Dedifferentiated amniotic fluid mesenchymal stem cell (primary cell): ENCODE measurements around the gene XYLT1.

Source experiments
- DNase-seq: peaks from one replicate; pipeline ENCODE4 v3.0.0-alpha.2; 2016; ENCODE audit errors: extremely low spot score

XYLT1 gene

DNA sequence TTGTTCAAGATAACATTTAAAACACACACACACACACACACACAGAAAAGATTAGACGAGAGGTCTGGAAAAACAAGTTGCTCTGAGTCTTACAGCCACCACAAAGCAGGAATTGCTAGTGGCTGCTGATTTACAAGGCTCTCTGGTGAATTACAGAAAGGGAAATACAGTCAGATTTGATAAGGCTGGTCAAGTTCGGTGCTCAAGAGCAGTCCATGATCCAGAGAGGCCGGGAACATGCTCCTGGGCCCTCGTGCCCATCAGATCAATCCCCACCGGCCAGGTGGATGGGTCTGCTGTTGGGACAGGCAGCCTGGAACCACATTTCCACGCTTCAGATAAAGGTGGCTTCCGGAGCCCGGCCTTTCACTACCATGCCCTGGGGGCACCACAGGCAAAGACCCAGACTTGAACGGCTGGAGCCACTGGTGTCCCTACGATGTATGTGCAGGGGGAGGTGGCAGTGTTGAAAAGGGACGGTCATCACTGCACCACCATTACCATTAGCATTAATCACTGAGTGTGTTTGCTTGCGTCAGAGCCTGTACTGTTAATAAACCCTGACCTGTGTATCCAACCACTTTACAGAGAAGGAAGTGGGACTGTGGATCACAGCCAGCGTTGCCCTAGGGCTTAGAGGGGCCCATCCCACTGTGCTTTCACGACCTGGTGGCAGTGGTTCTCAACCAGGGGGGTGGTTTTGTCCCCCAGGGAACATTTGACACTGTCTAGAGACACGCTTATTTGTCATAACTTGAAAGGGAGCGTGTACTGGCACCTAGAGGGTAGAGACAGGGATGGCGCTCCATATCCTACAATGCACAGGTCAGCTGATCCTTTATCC is 95.1 kb downstream of the XYLT1 start:
- no peak for DNase-seq

DNA sequence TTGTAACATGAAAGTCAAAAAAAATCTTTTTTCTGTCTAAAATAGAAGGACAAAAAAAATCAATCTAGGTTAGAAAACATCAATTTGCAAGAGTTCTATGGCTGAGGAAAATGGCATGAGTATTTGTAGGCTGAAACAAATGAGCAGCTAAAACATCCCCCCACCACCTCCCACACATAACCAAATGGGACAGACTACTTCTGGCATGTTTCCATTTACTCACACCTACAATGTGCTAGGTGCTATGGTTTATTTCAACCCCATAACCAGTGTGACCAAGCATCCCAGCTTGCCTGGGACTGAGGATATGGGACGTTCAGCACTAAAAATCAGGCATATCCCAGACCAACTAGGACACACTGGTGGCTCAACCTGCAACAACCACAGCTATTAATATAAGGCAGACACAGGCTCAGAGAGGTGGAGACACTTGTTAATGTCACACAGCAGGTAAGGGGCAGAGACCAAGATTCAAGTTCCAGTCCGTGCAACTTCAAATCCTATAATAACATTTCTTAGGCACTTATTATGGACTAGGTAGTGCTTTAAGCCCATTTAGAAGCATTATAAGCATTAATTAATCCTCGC is 96.0 kb downstream of the XYLT1 start:
- no peak for DNase-seq

DNA sequence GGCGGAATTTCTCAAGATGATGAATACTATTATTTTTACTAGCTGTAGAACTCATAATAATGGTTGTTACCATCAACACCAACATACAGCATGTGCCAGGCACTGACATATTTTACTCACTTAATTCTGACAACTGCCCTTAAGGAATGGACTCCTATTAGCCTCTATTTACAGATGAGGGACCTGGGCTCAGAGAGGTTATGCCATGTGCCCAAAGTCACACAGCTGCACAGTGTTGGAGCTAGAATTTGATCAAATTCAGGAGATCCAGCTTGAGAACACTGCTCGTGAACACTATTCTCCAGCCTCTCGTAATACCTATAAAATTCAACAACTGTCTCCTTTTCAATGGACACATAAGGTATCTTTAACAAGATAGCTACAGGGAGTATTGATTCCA is 97.2 kb downstream of the XYLT1 start:
- DNase-seq: no peak

DNA sequence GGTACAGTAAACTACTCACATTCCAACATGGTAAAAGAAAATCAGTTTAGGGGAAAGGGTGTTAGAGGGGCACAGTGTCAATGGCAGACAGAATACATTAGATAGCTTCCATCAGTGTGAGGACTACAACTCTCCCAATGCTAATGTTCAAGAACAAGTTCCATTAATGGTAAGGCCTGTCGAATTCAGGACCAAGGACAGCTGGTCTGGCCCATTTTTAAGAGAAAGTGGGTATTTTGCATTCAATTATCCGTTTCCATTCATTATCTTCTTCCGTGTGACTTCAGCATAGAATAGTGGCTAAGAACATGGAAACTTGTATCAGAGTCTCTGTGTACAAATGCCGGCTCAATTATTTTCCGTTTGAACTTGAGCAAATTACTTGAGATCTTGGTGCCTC is 98.4 kb downstream of the XYLT1 start:
- DNase-seq: no peak

DNA sequence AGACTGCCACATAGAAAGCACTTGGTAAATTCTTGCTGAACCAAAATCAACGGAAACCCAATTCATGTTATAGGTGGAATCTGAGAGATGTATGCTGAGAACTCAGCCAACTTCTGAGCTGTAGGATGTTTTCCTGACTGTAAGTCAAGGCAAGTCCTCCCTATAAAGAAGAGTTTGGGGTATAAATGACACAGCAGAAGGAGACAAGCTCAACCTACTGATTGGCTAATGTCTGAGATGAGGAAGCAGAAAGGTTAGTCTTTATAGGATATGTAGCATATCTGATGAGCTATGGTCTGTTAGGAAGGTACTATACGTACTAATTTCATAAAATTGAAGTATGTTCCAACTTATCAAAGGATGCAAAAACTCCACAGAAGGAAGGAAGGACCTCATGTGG is 99.5 kb downstream of the XYLT1 start:
- DNase-seq: no peak

DNA sequence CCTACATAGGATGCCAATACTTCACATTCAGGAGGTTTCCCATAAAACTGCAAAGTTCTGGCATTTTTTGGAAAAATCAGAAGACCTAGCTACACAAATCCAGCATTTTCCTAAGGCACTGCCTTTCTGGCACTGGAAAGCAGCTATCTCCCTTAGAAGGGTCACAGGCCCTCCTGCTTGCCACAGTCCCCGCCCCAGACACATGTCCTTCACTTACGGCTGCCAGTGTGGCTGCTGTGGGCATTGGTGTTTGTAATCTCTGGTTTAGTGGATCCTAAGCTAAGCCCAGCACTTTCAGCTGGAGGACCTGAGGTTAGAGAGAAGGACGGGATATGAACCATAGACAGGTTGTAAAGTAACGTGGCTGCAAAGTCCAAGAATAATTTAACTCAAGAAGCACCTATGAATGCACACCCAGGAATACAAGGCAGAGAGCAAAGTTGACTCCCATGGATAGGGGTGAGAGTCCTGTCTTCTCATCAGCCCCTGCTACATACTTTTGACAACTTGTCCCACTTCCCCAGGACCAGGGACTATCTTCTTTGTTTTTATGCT is 100.0 kb downstream of the XYLT1 start:
- DNase-seq: no peak

DNA sequence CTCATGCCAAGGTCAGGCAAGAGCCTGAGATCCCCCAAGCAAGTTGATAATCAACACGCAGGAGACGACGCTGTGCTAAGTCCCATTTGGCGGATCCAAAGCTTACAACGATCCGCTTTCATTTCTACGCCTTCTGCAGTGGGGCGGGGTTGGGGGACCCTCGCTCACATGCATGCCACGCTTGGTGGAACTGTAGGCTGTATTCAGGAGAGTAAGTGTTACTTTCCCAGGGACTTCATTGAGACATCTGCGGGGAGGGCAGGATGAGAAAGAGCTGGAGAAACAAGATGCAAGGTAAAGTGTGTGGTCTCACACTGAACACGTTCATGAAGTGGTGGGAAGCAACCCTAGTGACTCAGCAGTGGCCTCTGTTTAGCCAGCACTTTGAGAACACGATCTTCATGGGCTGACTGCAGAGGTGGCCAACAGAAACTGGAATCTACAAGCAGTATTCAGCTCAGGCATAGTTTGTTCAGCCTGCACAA is 100.5 kb downstream of the XYLT1 start:
- no peak for DNase-seq

DNA sequence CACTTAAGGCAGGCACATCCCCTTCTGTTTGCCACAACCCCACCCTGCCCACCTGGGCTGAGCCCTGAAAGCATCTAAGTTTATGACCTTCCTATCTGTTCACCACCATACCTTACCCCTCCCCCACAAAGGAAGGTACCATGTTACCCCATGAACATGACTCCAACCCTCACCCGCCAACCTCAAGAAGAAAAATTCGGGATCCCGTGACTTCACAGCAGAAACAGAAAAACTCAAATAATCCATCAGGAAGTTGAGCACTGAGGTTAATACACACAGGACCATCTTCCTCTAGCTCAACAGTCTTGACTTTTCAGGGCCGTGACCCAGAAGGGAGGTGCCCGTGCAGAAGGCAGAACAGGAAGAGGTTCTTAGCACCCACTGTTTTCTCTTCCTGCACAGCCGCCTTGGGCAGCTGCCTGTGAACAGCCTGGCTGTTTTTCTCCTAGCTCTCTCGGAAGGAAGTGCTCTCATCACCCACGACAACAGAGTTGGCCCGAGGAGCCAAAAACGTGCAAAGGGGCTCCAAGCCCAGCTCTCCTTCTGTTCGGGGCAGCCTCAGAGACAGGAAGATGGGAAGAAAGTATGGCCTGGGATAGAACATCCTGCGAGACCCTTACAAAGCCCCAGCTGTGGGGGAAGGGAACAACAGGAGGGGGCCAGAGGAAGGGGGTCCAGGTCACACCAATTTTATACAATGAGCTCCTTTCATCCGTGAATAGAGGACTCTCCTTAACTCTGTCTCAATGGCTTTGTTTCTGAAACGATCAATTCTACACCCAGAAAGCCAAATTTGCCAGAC is 101.1 kb downstream of the XYLT1 start:
- DNase-seq: no peak

DNA sequence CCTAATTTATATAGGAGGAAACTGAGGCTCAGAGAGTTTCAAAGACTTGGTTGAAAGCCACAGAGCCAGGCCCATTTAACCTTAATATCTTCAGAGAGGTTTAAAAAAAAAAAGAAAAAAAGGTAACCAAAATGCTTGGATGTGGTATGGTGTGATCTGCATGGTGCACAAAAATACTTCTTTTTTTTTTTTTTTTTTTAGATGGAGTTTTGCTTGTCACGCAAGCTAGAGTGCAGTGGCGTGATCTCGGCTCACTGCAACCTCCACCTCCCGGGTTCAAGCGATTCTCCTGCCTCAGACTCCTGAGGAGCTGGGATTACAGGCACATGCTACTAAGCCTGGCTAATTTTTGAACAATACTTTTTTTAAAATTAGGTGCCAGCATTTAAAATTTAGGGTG is 101.8 kb downstream of the XYLT1 start:
- no peak for DNase-seq

DNA sequence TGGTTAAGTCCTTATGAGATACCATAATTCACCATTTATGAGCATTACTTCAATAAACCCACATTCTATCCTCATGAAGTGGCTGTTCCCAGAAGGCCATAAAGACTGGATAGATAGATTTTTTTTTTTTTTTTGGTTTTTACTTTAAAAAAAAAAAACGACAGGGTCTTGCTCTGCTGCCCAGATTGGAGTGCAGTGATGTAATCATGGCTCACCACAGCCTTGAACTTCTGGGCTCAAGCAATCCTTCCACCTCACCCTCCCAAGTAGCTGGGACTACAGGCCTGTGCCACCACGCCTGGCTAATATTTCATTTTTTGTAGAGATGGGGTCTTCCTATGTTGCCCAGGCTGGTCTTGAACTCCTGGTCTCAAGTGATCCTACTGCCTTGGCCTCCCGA is 102.3 kb downstream of the XYLT1 start:
- DNase-seq: no peak

DNA sequence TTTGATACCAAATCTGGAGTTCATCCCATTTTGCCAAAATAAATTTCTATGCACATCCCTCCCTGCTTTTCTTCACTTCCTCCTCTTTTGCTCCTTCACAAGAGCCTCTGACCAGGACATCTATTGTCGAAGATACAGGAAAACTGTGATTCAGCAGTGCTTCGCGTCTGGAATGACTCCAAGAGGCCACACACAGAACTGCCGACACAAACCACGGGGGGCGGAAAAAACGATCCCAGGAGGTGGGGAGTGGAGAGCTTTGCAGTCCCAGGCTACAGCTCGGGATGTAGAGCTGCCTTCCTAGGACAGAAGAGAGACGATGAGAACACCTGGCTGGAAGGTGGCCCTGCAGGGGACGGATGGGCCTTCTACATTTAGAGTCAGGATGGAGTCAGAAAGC is 102.8 kb downstream of the XYLT1 start:
- DNase-seq: no peak

DNA sequence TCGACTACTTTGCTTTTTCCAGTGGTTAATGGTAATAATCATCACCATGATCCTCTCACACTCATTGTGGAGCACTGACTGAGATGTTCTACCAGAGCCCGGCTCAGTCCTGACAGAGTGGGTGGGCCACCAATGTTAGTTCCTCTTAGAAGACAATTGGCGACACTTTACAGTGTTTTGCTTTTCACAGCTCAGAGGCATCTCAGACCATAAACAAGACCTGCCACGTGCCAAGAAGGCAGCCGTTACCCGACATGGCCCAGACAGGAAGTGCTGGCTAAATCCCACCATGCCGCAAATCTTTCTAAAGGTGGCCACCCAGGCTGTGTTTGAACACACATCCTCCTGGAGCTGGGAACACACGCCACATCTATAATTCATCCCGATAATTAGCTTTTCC is 103.7 kb downstream of the XYLT1 start:
- DNase-seq: no peak

DNA sequence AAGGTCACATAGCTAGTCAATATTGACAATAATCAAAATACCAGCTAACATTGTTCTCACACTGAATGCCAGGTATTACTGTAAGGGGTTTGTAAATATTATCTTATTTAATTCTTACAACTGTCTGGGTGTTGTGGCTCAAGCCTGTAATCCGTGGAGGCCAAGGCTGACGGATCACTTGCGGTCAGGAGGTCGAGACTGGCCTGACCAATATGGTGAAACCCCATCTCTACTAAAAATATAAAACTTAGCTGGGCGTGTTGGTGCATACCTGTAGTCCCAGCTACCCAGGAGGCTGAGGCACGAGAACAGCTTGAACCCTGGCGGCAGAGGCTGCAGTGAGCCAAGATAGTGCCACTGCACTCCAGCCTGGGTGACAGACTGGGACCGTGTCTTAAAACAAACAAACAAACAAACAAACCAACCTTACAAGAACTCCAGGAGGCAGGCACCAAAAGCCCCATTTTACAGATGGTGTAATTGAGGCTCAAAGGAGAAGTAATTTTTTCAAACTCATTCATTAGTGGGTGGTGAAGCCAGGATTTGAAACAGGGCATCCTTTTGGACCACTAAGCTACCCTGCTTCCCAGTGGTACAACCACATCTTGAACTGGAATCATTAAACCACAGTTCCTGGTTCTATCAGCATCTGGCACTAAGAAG is 104.3 kb downstream of the XYLT1 start:
- no peak for DNase-seq

DNA sequence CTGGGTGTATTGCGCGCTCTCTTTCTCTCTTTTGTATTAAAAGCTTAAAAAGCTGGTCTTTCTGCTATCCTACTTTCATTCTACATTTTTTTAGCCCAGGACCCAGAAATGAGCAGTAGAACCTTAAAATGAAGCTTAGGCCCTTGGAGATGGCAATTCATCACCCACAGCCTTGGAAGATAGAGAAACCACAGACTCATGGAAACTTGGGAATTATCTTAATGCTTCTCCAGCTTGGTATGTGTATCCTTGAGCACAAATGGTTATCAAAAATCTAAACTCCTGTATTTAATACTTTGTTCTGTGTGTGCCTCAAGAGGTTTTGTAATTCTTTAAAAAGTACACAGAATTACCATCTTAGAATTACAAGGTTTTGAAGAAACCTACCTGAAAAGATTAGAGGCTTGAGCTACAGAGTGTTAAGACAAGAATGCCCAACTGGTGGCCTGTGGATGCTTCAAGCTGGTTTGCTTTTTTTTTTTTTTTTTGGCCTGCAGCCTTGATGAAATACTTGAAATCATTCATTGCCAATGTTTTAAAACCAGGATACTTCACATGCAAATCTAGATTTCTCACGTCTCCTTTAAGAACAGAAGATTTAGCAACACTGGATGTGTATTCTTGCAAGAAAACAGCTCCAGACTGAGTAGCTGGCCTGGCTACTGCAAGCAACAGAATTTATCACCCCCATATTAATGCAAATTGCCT is 105.0 kb downstream of the XYLT1 start:
- no peak for DNase-seq

DNA sequence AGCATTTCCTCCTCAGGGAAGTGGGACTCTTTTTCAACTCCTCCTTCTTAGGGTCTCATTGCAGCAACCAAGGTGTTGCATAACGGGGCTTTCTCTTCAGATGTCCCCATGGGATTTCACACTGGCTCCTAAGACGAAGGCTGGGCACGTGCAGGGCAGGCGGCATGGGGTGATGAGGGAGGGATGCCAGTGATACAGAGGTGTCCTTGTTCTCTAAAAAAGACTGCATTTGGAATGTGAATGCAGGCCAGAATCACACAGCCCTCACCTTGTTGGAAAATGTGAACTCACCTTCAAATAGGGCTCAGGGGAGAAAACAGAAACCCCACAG is 105.6 kb downstream of the XYLT1 start:
- DNase-seq: no peak

DNA sequence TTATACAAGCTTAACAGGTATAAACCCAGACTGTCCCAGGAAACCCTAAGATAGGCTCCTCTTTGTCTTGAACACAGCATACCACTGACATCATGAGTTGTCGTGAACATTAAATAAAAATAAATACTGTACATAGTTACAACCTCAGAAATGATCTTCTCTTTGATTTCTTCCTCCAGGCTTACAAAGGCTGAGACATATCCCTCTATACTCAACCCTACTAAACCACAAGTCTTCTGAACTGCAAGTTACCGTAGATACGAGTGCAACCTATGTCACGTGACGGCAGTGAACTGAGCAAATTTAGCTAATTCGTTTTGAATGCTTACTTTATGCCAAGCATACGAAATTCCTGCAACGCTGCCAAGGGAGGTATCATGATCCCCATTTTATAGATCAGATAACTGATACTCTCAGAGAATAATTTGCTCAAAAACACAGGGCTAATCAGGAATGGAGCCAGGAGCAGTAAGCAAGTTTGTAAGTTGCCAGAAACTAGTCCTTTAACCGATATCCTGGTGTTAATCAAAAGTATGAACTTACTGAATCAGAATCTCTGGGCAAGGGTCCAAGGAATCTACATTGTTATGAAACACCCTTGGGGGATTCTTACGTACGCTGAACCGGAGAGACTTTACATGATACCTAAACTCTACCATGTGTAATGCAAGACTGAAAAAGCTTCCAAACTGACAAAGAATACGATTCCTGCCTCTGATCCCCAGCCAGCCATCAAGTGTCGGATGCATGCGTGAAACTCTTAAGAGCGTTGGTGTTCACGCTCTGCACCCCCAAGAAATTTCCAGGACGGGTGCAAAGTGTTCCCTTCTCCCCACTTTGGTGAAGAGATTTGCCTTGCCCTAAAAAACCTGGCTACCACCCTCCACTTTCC is 106.2 kb downstream of the XYLT1 start:
- DNase-seq: peak; percentile 76

DNA sequence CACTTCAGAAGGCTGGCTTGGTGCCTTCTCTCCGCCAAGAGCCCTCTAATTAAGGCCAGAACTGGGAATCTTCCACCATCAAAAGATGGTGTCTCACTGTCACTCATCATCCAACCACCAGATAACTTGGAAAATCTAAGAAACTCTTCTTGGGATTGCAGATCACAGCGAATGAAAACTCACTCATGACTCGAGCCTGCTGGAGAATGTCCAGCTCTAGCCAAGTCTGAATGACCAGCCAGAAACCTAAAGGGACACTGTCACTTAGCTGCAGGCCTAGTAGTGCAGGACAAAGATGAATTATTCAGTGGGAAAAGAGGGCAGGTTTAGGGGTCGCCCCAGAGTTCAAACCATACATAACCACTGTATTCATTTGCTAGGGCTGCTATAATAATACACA is 107.8 kb downstream of the XYLT1 start:
- DNase-seq: no peak

DNA sequence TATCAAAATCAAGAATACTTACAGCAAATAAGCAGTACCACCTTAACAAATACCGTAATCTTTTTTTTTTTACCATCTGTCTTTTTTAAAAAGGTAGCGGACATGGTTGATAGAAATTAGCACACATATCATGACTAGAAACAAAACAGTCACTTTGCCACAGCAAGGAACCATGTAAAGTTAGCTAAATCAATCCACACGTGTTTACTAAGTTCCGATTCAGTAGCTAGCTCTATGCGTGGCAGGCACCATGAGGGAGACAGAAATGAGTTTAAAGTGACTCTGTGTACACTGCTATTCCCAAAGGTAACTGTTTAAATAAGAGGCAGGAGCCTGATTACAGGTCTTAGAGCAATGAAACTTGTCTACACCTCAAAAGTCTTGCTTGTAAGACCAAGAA is 108.6 kb downstream of the XYLT1 start:
- DNase-seq: no peak

DNA sequence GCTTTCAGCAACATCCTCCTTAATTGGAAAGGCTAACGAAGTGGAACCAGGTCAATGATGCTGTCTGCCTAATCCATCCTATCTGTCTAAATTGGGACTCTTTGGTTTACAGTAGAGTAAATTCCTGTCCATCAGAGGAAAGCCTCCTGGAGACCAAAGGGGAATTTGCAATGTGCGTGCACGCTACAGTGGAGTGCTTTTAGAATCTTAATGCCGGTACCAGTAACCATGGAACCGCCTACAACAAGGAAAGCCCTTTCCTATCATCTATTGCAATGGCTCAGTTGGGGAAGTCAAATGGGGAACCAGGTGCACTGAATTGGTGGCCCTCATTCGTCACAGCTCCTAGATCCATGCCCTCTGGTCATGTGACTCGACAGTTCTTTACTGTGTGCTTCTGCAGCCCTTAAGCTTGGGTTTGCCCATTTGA is 110.1 kb downstream of the XYLT1 start:
- DNase-seq: no peak

DNA sequence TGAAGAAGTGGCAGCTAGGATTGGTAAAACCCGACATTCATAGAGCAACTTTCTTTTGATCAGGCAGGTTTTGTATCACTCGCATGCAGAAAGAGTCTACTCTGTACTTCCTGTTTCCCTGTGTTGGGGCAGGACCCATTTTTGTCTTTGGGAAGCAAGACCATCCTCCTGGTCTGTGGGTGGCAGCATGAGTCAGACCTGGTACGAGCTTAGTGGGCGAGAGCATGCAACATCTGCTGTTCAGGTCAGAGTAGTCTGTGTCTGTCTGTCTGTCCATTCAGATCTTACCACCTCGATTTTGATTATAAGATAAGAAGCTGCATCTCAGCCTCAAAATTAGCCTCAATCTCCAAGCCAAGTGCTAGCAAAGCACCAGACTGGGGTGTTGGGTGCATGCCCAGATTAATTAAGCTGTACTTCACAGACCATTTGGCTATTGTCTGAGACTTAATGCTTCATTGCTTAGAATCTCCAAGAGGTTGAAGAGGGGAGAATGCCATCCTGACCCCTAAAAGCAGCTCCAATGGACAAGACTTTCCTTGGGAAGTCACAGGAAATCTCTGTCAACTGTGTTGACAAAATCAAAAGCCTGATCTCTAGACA is 110.9 kb downstream of the XYLT1 start:
- no peak for DNase-seq
